ENCODE results near the gene DERL3. TPM values are rescaled to one million over a fixed set of nuclear protein-coding genes. Genes with fewer than 3 reads are reported as not detected.

The DERL3 gene
- total and polyA plus RNA-seq, 7 experiments from 2014 or later = 1.6 to 16.2 (median 6.5) TPM; not detected in 2

- peaks cover 17 to 61% (median 34%) of the 10 kb centered on the region in 5 donors for H3K36me3 Mint-ChIP-seq
- ChIA-PET CTCF (no interaction called here), POLR2A (no interaction called here)
- peak overlapping the region in 1 of 9 donors; percentile 51 for H3K27ac Mint-ChIP-seq
- no peak for ATAC-seq
- no peaks in the 10 kb centered on the region for H3K9me3 Mint-ChIP-seq
- peaks cover 9 to 75% (median 33%) of the 10 kb centered on the region in 3 experiments for H3K36me3 ChIP-seq (ENCODE audit: control insufficient read depth in 2 of 3, insufficient read depth in 3 of 3, low read length in 3 of 3)
- H3K4me1 ChIP-seq (ENCODE audit: control insufficient read depth in 2 of 2, insufficient read depth in 2 of 2, low read length in 2 of 2) = no peaks in the 10 kb centered on the region
- no peaks in the 10 kb centered on the region for H3K27me3 Mint-ChIP-seq
- H3K9me3 ChIP-seq (ENCODE audit: control insufficient read depth in 2 of 3, low read length in 3 of 3) = no peaks in the 10 kb centered on the region
- intact Hi-C loops (cut with micrococcal nuclease) = no loop called here
- H3K4me3 ChIP-seq (ENCODE audit: low read length) = no peak overlapping the region
- DNase-seq = no peak
- H3K27me3 ChIP-seq (ENCODE audit: control insufficient read depth in 2 of 2, insufficient read depth in 2 of 2, low read length in 2 of 2) = no peaks in the 10 kb centered on the region
- H3K27ac ChIP-seq (ENCODE audit: low read depth, low read length) = no peak overlapping the region
- no peak overlapping the region for H3K4me3 Mint-ChIP-seq
- peaks cover 0 to 5% (median 0%) of the 10 kb centered on the region in 7 donors for H3K4me1 Mint-ChIP-seq
Measured at GRCh38 chr22:23801238-23801821, 37.5 kb downstream of the DERL3 start.

- Histone ChIP-seq H3K27ac (ENCODE audit: low read depth, low read length) (no peak overlapping the region), H3K36me3 (ENCODE audit: control insufficient read depth in 2 of 3, insufficient read depth in 3 of 3, low read length in 3 of 3) (peaks cover 3 to 75% (median 36%) of the 10 kb centered on the region in 3 experiments), H3K27me3 (ENCODE audit: control insufficient read depth in 2 of 2, insufficient read depth in 2 of 2, low read length in 2 of 2) (no peaks in the 10 kb centered on the region), H3K4me3 (ENCODE audit: low read length) (no peak overlapping the region), H3K9me3 (ENCODE audit: control insufficient read depth in 2 of 3, low read length in 3 of 3) (no peaks in the 10 kb centered on the region), H3K4me1 (ENCODE audit: control insufficient read depth in 2 of 2, insufficient read depth in 2 of 2, low read length in 2 of 2) (no peaks in the 10 kb centered on the region)
- DNase-seq = no peak
- H3K27ac Mint-ChIP-seq = peak overlapping the region in 1 of 9 donors; percentile 51
- H3K4me3 Mint-ChIP-seq = no peak overlapping the region
- H3K36me3 Mint-ChIP-seq = peaks cover 17 to 62% (median 30%) of the 10 kb centered on the region in 5 donors
- ChIA-PET CTCF (no interaction called here), POLR2A (no interaction called here)
- H3K4me1 Mint-ChIP-seq = peaks cover 0 to 5% (median 0%) of the 10 kb centered on the region in 7 donors
- H3K27me3 Mint-ChIP-seq = no peaks in the 10 kb centered on the region
- intact Hi-C loops (cut with micrococcal nuclease) = no loop called here
- H3K9me3 Mint-ChIP-seq = no peaks in the 10 kb centered on the region
- peak; percentile 20 for ATAC-seq
Measured at GRCh38 chr22:23800297-23801237, 38.2 kb downstream of the DERL3 start.

- intact Hi-C loops (cut with micrococcal nuclease) = no loop called here
- H3K27me3 ChIP-seq (ENCODE audit: control insufficient read depth in 2 of 2, insufficient read depth in 2 of 2, low read length in 2 of 2) = no peaks in the 10 kb centered on the region
- peaks cover 0 to 79% (median 23%) of the 10 kb centered on the region in 3 experiments for H3K36me3 ChIP-seq (ENCODE audit: control insufficient read depth in 2 of 3, insufficient read depth in 3 of 3, low read length in 3 of 3)
- Mint-ChIP-seq H3K4me1 (peaks cover 9 to 19% (median 13%) of the 10 kb centered on the region in 7 donors), H3K9me3 (no peaks in the 10 kb centered on the region), H3K27me3 (no peaks in the 10 kb centered on the region), H3K27ac (no peak overlapping the region), H3K4me3 (no peak overlapping the region), H3K36me3 (peaks cover 16 to 55% (median 24%) of the 10 kb centered on the region in 5 donors)
- DNase-seq = no peak
- no peak overlapping the region for H3K4me3 ChIP-seq (ENCODE audit: low read length)
- CTCF ChIA-PET = no interaction called here
- H3K9me3 ChIP-seq (ENCODE audit: control insufficient read depth in 2 of 3, low read length in 3 of 3) = no peaks in the 10 kb centered on the region
- no peak for ATAC-seq
- no peaks in the 10 kb centered on the region for H3K4me1 ChIP-seq (ENCODE audit: control insufficient read depth in 2 of 2, insufficient read depth in 2 of 2, low read length in 2 of 2)
- POLR2A ChIA-PET = no interaction called here
- no peak overlapping the region for H3K27ac ChIP-seq (ENCODE audit: low read depth, low read length)
Measured at GRCh38 chr22:23796461-23796860, 42.3 kb downstream of the DERL3 start.

- intact Hi-C loops (cut with micrococcal nuclease) = no loop called here
- peaks cover 0 to 67% (median 11%) of the 10 kb centered on the region in 3 experiments for H3K36me3 ChIP-seq (ENCODE audit: control insufficient read depth in 2 of 3, insufficient read depth in 3 of 3, low read length in 3 of 3)
Measured at GRCh38 chr22:23793326-23793725, 45.5 kb downstream of the DERL3 start.

GRCh38 chr22:23791738-23792645 lies 46.8 kb downstream of the DERL3 start:
- Mint-ChIP-seq H3K9me3 (no peaks in the 10 kb centered on the region), H3K36me3 (peaks cover 5 to 32% (median 13%) of the 10 kb centered on the region in 5 donors), H3K27ac (peak overlapping the region in 4 of 9 donors; percentile 25 to 62 (median 42)), H3K27me3 (no peaks in the 10 kb centered on the region), H3K4me3 (peak overlapping the region in 1 of 10 donors; percentile 25), H3K4me1 (peaks cover 16 to 47% (median 39%) of the 10 kb centered on the region in 7 donors)
- Histone ChIP-seq H3K4me3 (ENCODE audit: low read length) (no peak overlapping the region), H3K27ac (ENCODE audit: low read depth, low read length) (no peak overlapping the region), H3K4me1 (ENCODE audit: control insufficient read depth in 2 of 2, insufficient read depth in 2 of 2, low read length in 2 of 2) (peaks cover 6% of the 10 kb centered on the region in 2 donors), H3K27me3 (ENCODE audit: control insufficient read depth in 2 of 2, insufficient read depth in 2 of 2, low read length in 2 of 2) (no peaks in the 10 kb centered on the region), H3K9me3 (ENCODE audit: control insufficient read depth in 2 of 3, low read length in 3 of 3) (no peaks in the 10 kb centered on the region), H3K36me3 (ENCODE audit: control insufficient read depth in 2 of 3, insufficient read depth in 3 of 3, low read length in 3 of 3) (peaks cover 0 to 59% (median 11%) of the 10 kb centered on the region in 3 experiments)
- ChIA-PET POLR2A (interaction anchor here (0.6 to 1.0 kb wide), 2 partner anchors 14 to 154 kb away, joined by 3 read pairs; no protein-coding TSS in a partner anchor), CTCF (no interaction called here)
- DNase-seq (no peak), ATAC-seq (no peak)
- intact Hi-C loops (cut with micrococcal nuclease) = no loop called here

More at GRCh38 chr22:23793326-23793725, 45.5 kb downstream of the DERL3 start:
- Histone ChIP-seq H3K27ac (ENCODE audit: low read depth, low read length) (no peak overlapping the region), H3K9me3 (ENCODE audit: control insufficient read depth in 2 of 3, low read length in 3 of 3) (no peaks in the 10 kb centered on the region), H3K27me3 (ENCODE audit: control insufficient read depth in 2 of 2, insufficient read depth in 2 of 2, low read length in 2 of 2) (no peaks in the 10 kb centered on the region), H3K4me1 (ENCODE audit: control insufficient read depth in 2 of 2, insufficient read depth in 2 of 2, low read length in 2 of 2) (no peaks in the 10 kb centered on the region), H3K4me3 (ENCODE audit: low read length) (no peak overlapping the region)
- Mint-ChIP-seq H3K4me1 (peaks cover 16 to 37% (median 30%) of the 10 kb centered on the region in 7 donors), H3K36me3 (peaks cover 5 to 38% (median 14%) of the 10 kb centered on the region in 5 donors), H3K27ac (peak overlapping the region in 1 of 9 donors; percentile 17), H3K27me3 (no peaks in the 10 kb centered on the region), H3K9me3 (no peaks in the 10 kb centered on the region), H3K4me3 (no peak overlapping the region)
- ChIA-PET POLR2A (interaction anchor here (1.0 kb wide), 1 partner anchor 16 kb away, joined by 3 read pairs; no protein-coding TSS in a partner anchor), CTCF (interaction anchor here (0.7 kb wide), 1 partner anchor 178 kb away, joined by 3 read pairs; no protein-coding TSS in a partner anchor)
- no peak for DNase-seq
- ATAC-seq = no peak

Measured in naive thymus-derived CD4-positive, alpha-beta T cell (primary cell).